Liver (tissue), 3 donors: ENCODE data around the gene JAZF1.

Experiments
- EGR1 ChIP-seq, 2 donors: IDR thresholded peaks; 2 replicates each; pipeline ENCODE4 v1.6.1; 2016 to 2018; ENCODE audit warnings: antibody characterized with exemption in 2 of 2, low read depth in 2 of 2
- GABPA ChIP-seq, 2 donors: IDR thresholded peaks in 1 of 2; conservative IDR thresholded peaks in 1 of 2; 2 replicates each; pipeline ENCODE4 v1.6.1; 2016; ENCODE audit warnings: antibody characterized with exemption in 2 of 2, mild to moderate bottlenecking in 1 of 2, moderate library complexity in 1 of 2
- HNF4G ChIP-seq: IDR thresholded peaks from 2 replicates; pipeline ENCODE4 v1.6.1; 2016; ENCODE audit warnings: antibody characterized with exemption
- JUND ChIP-seq, 2 donors: IDR thresholded peaks; 2 replicates each; pipeline ENCODE4 v1.6.1; 2016; ENCODE audit warnings: antibody characterized with exemption in 2 of 2
- RAD21 ChIP-seq, 2 donors: IDR thresholded peaks; 2 replicates each; pipeline ENCODE4 v1.6.1; 2016; ENCODE audit warnings: antibody characterized with exemption in 2 of 2, mild to moderate bottlenecking in 2 of 2
- RXRA ChIP-seq, 2 donors: IDR thresholded peaks; 2 replicates each; pipeline ENCODE4 v1.6.1; 2017 to 2018; ENCODE audit warnings: antibody characterized with exemption in 2 of 2, mild to moderate bottlenecking in 1 of 2
- SP1 ChIP-seq: IDR thresholded peaks from 2 replicates; pipeline ENCODE4 v1.6.1; 2018; ENCODE audit warnings: antibody characterized with exemption, mild to moderate bottlenecking
- TAF1 ChIP-seq: conservative IDR thresholded peaks from 2 replicates; pipeline ENCODE4 v1.6.1; 2016; ENCODE audit warnings: antibody characterized with exemption, mild to moderate bottlenecking
- YY1 ChIP-seq: IDR thresholded peaks from 2 replicates; pipeline ENCODE4 v1.6.1; 2016; ENCODE audit warnings: antibody characterized with exemption, mild to moderate bottlenecking
- TF ChIP-seq, protein P1 (sequence below): fragments of 150-350 bp; IDR thresholded peaks from 2 replicates; pipeline ENCODE4 v1.5.1; 2017; ENCODE audit warnings: improper control_type of control experiment, low read depth, low read length; ENCODE audit not compliant: missing input control
- TF ChIP-seq, protein P2 (sequence below): IDR thresholded peaks from 2 replicates; pipeline ENCODE4 v1.6.1; 2016; ENCODE audit warnings: antibody characterized with exemption, mild to moderate bottlenecking
- TF ChIP-seq, protein P3 (sequence below): IDR thresholded peaks from 2 replicates; pipeline ENCODE4 v1.6.1; 2016; ENCODE audit warnings: antibody characterized with exemption
- TF ChIP-seq, protein P4 (sequence below): IDR thresholded peaks from 2 replicates; pipeline ENCODE4 v1.6.1; 2016; ENCODE audit warnings: antibody characterized with exemption
- TF ChIP-seq, protein P5 (sequence below): IDR thresholded peaks from 2 replicates; pipeline ENCODE4 v1.6.1; 2016; ENCODE audit warnings: antibody characterized with exemption
- donor health status: healthy.
- donor health status: healthy.

DNA sequence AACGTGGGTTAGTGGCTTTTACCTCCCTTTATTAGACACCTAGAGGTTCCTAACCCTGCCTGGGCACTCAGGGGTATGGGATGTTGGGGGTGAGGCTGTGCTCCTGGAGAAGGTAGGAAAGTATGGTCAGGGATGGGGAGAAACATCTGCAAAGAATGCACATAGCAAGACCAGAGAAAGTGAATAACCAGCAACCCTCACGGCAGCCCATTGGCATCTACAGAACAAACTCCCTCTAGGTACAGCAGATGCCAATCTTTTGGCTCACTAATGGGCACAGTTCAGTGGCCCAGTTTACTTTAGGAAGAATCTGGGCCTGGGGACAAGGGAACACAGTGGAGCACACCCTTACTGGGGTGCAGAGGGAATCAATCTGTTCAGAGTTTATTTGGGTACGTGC is 143.9 kb downstream of the JAZF1 start:
- TF ChIP-seq, protein P1, sequence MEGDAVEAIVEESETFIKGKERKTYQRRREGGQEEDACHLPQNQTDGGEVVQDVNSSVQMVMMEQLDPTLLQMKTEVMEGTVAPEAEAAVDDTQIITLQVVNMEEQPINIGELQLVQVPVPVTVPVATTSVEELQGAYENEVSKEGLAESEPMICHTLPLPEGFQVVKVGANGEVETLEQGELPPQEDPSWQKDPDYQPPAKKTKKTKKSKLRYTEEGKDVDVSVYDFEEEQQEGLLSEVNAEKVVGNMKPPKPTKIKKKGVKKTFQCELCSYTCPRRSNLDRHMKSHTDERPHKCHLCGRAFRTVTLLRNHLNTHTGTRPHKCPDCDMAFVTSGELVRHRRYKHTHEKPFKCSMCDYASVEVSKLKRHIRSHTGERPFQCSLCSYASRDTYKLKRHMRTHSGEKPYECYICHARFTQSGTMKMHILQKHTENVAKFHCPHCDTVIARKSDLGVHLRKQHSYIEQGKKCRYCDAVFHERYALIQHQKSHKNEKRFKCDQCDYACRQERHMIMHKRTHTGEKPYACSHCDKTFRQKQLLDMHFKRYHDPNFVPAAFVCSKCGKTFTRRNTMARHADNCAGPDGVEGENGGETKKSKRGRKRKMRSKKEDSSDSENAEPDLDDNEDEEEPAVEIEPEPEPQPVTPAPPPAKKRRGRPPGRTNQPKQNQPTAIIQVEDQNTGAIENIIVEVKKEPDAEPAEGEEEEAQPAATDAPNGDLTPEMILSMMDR = no peak
- TF ChIP-seq, protein P2, sequence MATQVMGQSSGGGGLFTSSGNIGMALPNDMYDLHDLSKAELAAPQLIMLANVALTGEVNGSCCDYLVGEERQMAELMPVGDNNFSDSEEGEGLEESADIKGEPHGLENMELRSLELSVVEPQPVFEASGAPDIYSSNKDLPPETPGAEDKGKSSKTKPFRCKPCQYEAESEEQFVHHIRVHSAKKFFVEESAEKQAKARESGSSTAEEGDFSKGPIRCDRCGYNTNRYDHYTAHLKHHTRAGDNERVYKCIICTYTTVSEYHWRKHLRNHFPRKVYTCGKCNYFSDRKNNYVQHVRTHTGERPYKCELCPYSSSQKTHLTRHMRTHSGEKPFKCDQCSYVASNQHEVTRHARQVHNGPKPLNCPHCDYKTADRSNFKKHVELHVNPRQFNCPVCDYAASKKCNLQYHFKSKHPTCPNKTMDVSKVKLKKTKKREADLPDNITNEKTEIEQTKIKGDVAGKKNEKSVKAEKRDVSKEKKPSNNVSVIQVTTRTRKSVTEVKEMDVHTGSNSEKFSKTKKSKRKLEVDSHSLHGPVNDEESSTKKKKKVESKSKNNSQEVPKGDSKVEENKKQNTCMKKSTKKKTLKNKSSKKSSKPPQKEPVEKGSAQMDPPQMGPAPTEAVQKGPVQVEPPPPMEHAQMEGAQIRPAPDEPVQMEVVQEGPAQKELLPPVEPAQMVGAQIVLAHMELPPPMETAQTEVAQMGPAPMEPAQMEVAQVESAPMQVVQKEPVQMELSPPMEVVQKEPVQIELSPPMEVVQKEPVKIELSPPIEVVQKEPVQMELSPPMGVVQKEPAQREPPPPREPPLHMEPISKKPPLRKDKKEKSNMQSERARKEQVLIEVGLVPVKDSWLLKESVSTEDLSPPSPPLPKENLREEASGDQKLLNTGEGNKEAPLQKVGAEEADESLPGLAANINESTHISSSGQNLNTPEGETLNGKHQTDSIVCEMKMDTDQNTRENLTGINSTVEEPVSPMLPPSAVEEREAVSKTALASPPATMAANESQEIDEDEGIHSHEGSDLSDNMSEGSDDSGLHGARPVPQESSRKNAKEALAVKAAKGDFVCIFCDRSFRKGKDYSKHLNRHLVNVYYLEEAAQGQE = no peak
- TF ChIP-seq, protein P3, sequence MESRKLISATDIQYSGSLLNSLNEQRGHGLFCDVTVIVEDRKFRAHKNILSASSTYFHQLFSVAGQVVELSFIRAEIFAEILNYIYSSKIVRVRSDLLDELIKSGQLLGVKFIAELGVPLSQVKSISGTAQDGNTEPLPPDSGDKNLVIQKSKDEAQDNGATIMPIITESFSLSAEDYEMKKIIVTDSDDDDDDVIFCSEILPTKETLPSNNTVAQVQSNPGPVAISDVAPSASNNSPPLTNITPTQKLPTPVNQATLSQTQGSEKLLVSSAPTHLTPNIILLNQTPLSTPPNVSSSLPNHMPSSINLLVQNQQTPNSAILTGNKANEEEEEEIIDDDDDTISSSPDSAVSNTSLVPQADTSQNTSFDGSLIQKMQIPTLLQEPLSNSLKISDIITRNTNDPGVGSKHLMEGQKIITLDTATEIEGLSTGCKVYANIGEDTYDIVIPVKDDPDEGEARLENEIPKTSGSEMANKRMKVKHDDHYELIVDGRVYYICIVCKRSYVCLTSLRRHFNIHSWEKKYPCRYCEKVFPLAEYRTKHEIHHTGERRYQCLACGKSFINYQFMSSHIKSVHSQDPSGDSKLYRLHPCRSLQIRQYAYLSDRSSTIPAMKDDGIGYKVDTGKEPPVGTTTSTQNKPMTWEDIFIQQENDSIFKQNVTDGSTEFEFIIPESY = no peak
- TF ChIP-seq, protein P4, sequence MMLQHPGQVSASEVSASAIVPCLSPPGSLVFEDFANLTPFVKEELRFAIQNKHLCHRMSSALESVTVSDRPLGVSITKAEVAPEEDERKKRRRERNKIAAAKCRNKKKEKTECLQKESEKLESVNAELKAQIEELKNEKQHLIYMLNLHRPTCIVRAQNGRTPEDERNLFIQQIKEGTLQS = no peak
- TF ChIP-seq YY1 (no peak), RAD21 (IDR thresholded peaks at IDR 0.05) (no peak), EGR1 (IDR thresholded peaks at IDR 0.05; ENCODE audit: low read depth in 2 of 2) (no peak), GABPA (IDR thresholded peaks at IDR 0.05 in 1 of 2, conservative IDR thresholded peaks at IDR 0.05 in 1 of 2) (no peak), SP1 (no peak), HNF4G (no peak), TAF1 (no peak), JUND (IDR thresholded peaks at IDR 0.05) (no peak), RXRA (IDR thresholded peaks at IDR 0.05) (peak in 1 of 2 donors; percentile 49)
- TF ChIP-seq, protein P5, sequence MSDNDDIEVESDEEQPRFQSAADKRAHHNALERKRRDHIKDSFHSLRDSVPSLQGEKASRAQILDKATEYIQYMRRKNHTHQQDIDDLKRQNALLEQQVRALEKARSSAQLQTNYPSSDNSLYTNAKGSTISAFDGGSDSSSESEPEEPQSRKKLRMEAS = no peak
